Lower lobe of right lung (tissue), 2 donors: Measurements from ENCODE around the gene NYNRIN. TPM values are rescaled to one million over a fixed set of nuclear protein-coding genes. Genes with fewer than 3 reads are reported as not detected.
"Not testable (repeated sequence)": the region's sequence is repeated elsewhere in the genome, so short reads cannot be mapped to it uniquely, and the experiment has no call there.

Experiments
- ATAC-seq, 2 donors: fragments of 200-7000 bp; cut with Tn5 transposase; one replicate each; pipeline ENCODE4 v1.9.1; 2020 to 2022; ENCODE audit warnings: mild to moderate bottlenecking in 2 of 2, moderate library complexity in 2 of 2
- DNase-seq: peaks from one replicate; pipeline ENCODE4 v3.0.0-alpha.2; 2020
- H3K27ac ChIP-seq: fragments of 200-600 bp; one replicate; pipeline ENCODE4 v1.8.0; 2022
- H3K27me3 ChIP-seq: fragments of 200-600 bp; one replicate; pipeline ENCODE4 v1.8.0; 2022; ENCODE audit warnings: low read depth
- H3K36me3 ChIP-seq: fragments of 200-600 bp; one replicate; pipeline ENCODE4 v1.8.0; 2022; ENCODE audit warnings: mild to moderate bottlenecking
- H3K4me1 ChIP-seq: fragments of 200-600 bp; one replicate; pipeline ENCODE4 v1.8.0; 2022
- H3K4me3 ChIP-seq: fragments of 200-600 bp; one replicate; pipeline ENCODE4 v1.8.0; 2022; ENCODE audit warnings: mild to moderate bottlenecking
- H3K9me3 ChIP-seq: fragments of 200-600 bp; one replicate; pipeline ENCODE4 v1.8.0; 2022
- CTCF ChIP-seq: fragments of 200-600 bp; IDR thresholded peaks from one replicate; pipeline ENCODE4 v1.8.0; 2022; ENCODE audit warnings: antibody characterized with exemption, mild to moderate bottlenecking
- intact Hi-C: fragments of 100-400 bp; cut with DNase I; formaldehyde crosslinking; loops from one replicate; pipeline ENCODE4 v1.11.0; 2022
- total RNA-seq: library from RNA; stranded (reverse); fragmentation: NEBNext Ultra II Directional; extraction: Animal tissue kit (Norgen Biotek cat#: 25700); gene quantifications from one replicate; pipeline ENCODE4 v1.2.1, GENCODE V29; 2021
- donor health status: DM: no; HTN: yes; CAD: no; lungs with severe emphysema.

The NYNRIN gene
- total RNA-seq, 1 donor from 2014 or later, result 17.9 TPM

DNA sequence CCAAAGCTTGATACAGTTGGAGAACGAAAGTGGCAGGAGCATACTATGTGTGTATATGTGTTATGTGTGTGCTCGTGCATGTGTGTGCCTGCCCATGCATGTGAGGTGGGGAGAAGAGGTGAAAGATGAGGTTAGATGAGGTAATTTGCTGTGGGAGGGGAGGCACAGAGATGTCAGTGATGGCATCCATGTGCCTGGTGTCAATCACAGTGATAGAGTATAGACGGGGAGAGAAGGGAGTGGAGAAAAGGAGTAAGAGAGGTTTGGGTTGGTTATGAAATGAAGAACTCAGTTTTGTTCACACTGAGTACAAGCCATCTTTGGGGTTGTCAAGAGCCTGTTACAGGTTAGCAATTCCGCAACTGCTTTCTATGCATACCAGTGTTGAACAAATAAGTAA lies 14.6 kb upstream of the NYNRIN start:
- no peak for DNase-seq
- Histone ChIP-seq H3K4me1 (peaks cover 9% of the 10 kb centered on the region), H3K36me3 (no peaks in the 10 kb centered on the region), H3K9me3 (no peaks in the 10 kb centered on the region), H3K27me3 (no peaks in the 10 kb centered on the region), H3K27ac (no peak overlapping the region), H3K4me3 (no peak overlapping the region)
- no peak for ATAC-seq
- TF ChIP-seq CTCF, result no peak
- intact Hi-C loops, result no loop called here

GRCh38 chr14:24385524-24385923 lies 13.3 kb upstream of the NYNRIN start:
- no peak for ATAC-seq
- intact Hi-C loops, result no loop called here
- Histone ChIP-seq H3K27me3 (no peaks in the 10 kb centered on the region), H3K4me1 (peaks cover 13% of the 10 kb centered on the region), H3K27ac (no peak overlapping the region), H3K4me3 (no peak overlapping the region), H3K9me3 (no peaks in the 10 kb centered on the region), H3K36me3 (no peaks in the 10 kb centered on the region)
- DNase-seq, result no peak
- no peak for TF ChIP-seq CTCF

GRCh38 chr14:24387009-24387345 lies 11.8 kb upstream of the NYNRIN start:
- no peak for ATAC-seq
- TF ChIP-seq CTCF, result no peak
- no peak overlapping the region for H3K27ac ChIP-seq

GRCh38 chr14:24387579-24387978 lies 11.2 kb upstream of the NYNRIN start:
- H3K27ac ChIP-seq, intact Hi-C loops, H3K27me3 ChIP-seq, H3K9me3 ChIP-seq, H3K36me3 ChIP-seq, H3K4me3 ChIP-seq, DNase-seq, ATAC-seq: not testable (repeated sequence)
- H3K4me1 ChIP-seq, result peaks cover 20% of the 10 kb centered on the region

More at GRCh38 chr14:24387009-24387345, 11.8 kb upstream of the NYNRIN start:
- Histone ChIP-seq H3K9me3 (no peaks in the 10 kb centered on the region), H3K27me3 (no peaks in the 10 kb centered on the region), H3K36me3 (no peaks in the 10 kb centered on the region), H3K4me3 (no peak overlapping the region), H3K4me1 (peaks cover 14% of the 10 kb centered on the region)
- intact Hi-C loops, result no loop called here
- no peak for DNase-seq

- no peak for TF ChIP-seq CTCF
- ATAC-seq, result no peak
- H3K4me1 ChIP-seq, result peaks cover 22% of the 10 kb centered on the region
- no peaks in the 10 kb centered on the region for H3K9me3 ChIP-seq
- intact Hi-C loops, result no loop called here
- DNase-seq, result no peak
- no peak overlapping the region for H3K27ac ChIP-seq
- no peaks in the 10 kb centered on the region for H3K36me3 ChIP-seq
- H3K4me3 ChIP-seq, result no peak overlapping the region
- no peaks in the 10 kb centered on the region for H3K27me3 ChIP-seq
Observed at GRCh38 chr14:24388474-24389179, 10.2 kb upstream of the NYNRIN start.

DNA sequence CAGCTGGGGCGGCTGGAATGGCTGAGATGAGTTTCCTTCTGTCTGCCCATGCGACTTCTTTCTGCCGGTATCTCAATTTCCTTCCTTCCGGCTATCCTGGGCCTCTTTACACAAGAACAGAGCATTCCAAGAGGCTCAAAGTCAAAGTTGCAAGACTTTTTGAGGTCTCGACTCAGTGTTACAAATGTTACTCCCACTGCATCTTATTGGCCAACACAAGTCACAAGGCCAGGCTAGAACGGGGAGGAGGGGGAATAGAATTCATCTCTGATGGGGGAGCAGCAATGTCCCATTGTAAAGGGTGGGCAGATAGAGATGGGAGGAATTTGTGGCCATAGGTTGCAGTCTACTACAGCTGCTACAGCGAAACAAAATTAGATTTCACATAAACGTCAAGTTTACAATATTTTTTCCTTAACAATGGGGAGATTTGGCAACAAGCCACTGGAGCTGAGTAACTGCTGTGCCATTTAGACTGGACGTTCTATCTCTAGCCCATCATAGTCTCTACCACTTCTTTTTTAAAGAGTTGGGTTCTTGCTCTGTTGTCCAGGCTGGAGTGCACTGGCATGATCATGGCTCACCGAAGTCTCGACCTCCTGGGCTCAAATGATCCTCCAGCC lies 9.5 kb upstream of the NYNRIN start:
- no peak for TF ChIP-seq CTCF
- no peak overlapping the region for H3K27ac ChIP-seq

More for the DNA sequence above, 9.5 kb upstream of the NYNRIN start:
- Histone ChIP-seq H3K4me3 (no peak overlapping the region), H3K27me3 (no peaks in the 10 kb centered on the region), H3K9me3 (no peaks in the 10 kb centered on the region), H3K4me1 (peaks cover 22% of the 10 kb centered on the region), H3K36me3 (no peaks in the 10 kb centered on the region)
- DNase-seq (no peak), ATAC-seq (no peak)
- intact Hi-C loops, result no loop called here
